Erythroblast (primary cell): ENCODE results near the gene PTGS1.

Source experiments
- GATA1 ChIP-seq: IDR thresholded peaks from 2 replicates; pipeline ENCODE4 v1.6.1; 2011; ENCODE audit warnings: low read depth, mild to moderate bottlenecking, control low read depth, low read length, moderate library complexity
- POLR2A ChIP-seq: IDR thresholded peaks from 2 replicates; pipeline ENCODE4 v1.6.1; 2011; ENCODE audit warnings: mild to moderate bottlenecking, low read length

- no peak for TF ChIP-seq GATA1
- no peak for TF ChIP-seq POLR2A
These were observed 27.6 kb downstream of the PTGS1 start for GRCh38 chr9:122398371-122398924.
